ENCODE data around the gene TM9SF3.

Gene TM9SF3

DNA sequence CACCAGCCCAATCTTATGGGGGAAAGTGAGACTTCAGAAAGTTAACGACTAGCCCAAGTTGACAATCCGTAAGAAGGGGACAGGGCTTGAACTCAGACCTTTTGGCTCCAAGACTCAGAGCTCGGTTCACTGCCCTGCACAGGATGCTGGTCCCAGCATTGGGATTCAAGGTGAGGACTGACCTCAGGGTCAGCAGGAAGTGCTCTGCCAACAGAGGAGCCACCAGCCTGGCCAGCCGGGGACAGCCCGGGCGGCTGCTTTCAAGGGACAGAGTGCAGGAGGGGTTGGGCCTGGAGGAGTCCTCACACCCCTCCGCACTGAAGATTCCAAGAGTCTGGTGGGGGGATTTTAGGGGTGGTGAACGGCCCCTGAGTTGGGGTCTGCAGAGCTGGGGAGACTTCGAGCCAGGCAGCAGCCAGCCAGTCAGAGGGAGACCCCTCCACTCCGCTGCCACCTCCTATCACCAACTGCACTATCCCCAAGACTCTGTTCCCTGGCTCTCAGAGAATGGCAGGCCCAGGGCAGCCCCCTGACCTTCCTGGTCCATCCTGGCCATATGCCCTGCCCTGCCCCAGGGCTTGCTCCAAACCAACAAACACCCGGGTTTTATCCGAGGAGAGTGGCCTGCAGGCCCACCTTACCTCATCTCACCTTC lies 92.8 kb downstream of the TM9SF3 start:
- no peaks in the 10 kb centered on the region for H3K27me3 ChIP-seq
- DNase-seq, result no peak
- no peak overlapping the region for H3K4me3 ChIP-seq (ENCODE audit: low read depth, low read length)
- no peaks in the 10 kb centered on the region for H3K36me3 ChIP-seq
- no peaks in the 10 kb centered on the region for H3K4me1 ChIP-seq
- TF ChIP-seq, protein P1, sequence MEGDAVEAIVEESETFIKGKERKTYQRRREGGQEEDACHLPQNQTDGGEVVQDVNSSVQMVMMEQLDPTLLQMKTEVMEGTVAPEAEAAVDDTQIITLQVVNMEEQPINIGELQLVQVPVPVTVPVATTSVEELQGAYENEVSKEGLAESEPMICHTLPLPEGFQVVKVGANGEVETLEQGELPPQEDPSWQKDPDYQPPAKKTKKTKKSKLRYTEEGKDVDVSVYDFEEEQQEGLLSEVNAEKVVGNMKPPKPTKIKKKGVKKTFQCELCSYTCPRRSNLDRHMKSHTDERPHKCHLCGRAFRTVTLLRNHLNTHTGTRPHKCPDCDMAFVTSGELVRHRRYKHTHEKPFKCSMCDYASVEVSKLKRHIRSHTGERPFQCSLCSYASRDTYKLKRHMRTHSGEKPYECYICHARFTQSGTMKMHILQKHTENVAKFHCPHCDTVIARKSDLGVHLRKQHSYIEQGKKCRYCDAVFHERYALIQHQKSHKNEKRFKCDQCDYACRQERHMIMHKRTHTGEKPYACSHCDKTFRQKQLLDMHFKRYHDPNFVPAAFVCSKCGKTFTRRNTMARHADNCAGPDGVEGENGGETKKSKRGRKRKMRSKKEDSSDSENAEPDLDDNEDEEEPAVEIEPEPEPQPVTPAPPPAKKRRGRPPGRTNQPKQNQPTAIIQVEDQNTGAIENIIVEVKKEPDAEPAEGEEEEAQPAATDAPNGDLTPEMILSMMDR (IDR thresholded peaks at IDR 0.05; ENCODE audit: low read depth, low read length), result no peak
- no peaks in the 10 kb centered on the region; the same call in 1 of the 2 replicates for H3K9me3 ChIP-seq

DNA sequence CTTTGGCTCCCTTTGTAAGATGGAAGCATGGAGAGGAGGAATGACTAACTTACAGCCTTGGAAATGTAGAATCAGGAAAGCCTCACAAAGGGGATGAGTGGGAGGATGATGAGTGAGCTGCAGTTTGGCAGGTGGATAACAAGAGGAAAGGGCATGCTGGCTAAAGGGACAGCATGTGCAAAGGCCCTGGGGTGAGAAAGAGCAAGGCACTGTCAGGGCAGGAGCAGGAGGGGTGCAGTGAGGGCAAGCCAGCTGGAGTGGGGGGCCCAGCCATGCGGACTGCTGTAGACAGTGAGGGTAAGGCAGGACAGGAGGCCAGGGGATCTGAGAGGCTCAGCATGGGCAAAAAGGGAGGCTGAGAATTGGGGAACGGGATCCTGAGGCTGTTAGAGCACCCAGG lies 93.6 kb downstream of the TM9SF3 start:
- no peaks in the 10 kb centered on the region; the same call in 1 of the 2 replicates for H3K9me3 ChIP-seq
- TF ChIP-seq, protein P1 (IDR thresholded peaks at IDR 0.05; ENCODE audit: low read depth, low read length), result no peak
- H3K27me3 ChIP-seq, result no peaks in the 10 kb centered on the region
- no peaks in the 10 kb centered on the region for H3K4me1 ChIP-seq
- H3K4me3 ChIP-seq (ENCODE audit: low read depth, low read length), result no peak overlapping the region
- no peak for DNase-seq
- H3K36me3 ChIP-seq, result no peaks in the 10 kb centered on the region

DNA sequence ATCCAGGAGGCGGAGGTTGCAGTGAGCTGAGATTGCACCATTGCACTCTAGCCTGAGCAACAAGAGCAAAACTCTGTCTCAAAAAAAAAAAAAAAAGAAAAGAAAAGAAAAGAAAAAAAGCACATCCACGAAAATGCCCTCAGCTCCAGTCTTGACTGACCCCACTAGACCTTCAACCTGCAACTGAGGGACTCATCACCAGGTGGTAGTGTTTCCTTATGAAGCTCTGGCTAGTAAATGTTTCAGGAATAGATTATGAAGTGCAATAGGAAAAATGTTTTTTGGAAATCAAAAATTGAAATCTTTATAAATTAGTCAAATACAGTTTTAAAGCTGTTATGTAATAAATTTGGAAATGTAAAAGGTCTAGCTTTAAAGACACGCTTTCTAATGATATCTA lies 95.5 kb downstream of the TM9SF3 start:
- Histone ChIP-seq H3K4me3 (ENCODE audit: low read depth, low read length) (no peak overlapping the region), H3K36me3 (no peaks in the 10 kb centered on the region), H3K9me3 (no peaks in the 10 kb centered on the region; the same call in 1 of the 2 replicates), H3K27me3 (no peaks in the 10 kb centered on the region), H3K4me1 (no peaks in the 10 kb centered on the region)
- TF ChIP-seq, protein P1 (IDR thresholded peaks at IDR 0.05; ENCODE audit: low read depth, low read length), result peak; percentile 39
- no peak for DNase-seq

DNA sequence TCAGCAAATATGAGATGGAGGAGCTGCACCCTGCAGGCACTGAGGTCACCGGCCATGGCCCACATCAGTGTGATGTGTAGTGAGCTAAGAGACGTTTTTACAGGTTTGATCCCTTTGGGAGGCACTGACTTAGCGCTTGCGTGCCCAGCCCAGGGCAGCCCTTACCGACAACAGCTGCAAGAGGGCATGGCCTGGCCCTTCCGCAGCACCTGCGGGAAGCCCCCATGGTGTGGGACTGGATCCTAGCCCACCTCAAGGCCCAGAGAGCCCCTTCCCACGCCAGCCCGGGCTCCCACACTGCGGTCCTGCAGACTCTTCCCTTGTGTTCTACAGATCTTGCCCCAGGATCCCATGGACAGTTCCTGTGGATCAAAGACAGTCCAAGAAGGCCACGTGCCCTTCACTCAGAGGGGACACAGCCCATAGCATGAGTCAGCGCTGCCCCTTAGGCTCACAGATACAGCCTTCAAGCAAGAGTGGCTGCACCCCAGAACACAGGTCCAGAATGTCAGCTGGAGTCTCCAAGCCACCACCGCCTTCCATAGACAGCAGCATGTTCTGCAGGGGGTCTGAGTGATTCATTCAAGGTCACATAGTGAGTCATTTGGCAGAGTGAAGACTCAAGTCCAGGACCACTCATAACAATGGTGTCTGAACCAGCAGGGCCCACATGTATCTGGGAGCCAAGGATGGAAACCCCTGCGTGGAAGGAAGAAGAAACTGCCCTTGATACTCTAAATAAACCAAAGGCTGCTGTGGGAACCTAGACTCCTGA lies 98.5 kb downstream of the TM9SF3 start:
- no peak for DNase-seq
- no peaks in the 10 kb centered on the region for H3K36me3 ChIP-seq
- H3K4me3 ChIP-seq (ENCODE audit: low read depth, low read length), result no peak overlapping the region
- H3K9me3 ChIP-seq, result no peaks in the 10 kb centered on the region
- no peaks in the 10 kb centered on the region for H3K27me3 ChIP-seq
- H3K4me1 ChIP-seq, result no peaks in the 10 kb centered on the region
- TF ChIP-seq, protein P1 (IDR thresholded peaks at IDR 0.05; ENCODE audit: low read depth, low read length), result no peak

DNA sequence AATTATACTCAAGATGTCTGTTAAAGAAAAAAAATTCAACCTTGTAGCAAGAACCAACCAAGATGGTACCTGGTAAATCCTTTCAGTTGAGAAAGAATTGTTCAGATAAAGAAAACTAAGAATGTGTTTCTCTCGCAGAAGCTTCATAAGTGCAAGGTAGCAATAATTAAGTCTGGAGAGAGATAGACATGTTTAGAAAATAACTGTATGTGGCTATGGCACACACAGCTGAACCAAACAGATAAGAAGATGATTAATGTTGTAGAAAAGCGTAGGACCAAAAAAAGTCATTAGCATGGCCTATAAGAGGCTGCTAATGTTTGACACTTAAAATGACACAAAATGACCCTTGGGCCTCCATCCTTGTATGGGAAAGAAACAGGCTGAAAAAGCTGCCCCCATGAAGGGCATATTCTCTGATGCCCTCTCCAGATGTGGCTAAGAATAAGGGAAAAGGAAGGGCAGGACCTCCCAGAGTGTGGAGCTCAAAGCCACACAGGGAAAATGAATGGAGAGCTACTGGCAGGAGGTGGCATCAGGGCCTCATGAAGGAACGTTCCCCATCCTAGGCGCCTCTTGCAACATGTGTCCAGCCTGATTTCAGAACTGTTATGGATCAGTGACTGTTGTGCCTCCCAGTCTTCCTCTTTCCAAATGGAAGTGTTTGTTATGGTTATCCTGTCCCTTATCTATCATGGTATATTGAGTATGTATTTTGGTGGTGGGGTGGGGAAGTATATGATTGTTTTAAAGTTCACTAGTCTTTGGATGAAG lies 103.8 kb downstream of the TM9SF3 start:
- Histone ChIP-seq H3K9me3 (no peaks in the 10 kb centered on the region), H3K4me3 (ENCODE audit: low read depth, low read length) (no peak overlapping the region), H3K27me3 (no peaks in the 10 kb centered on the region; the same call in 1 of the 2 replicates), H3K4me1 (no peaks in the 10 kb centered on the region), H3K36me3 (no peaks in the 10 kb centered on the region)
- TF ChIP-seq, protein P1 (IDR thresholded peaks at IDR 0.05; ENCODE audit: low read depth, low read length), result no peak
- DNase-seq, result no peak
